ENCODE results near the gene APOBEC3C.

DNA sequence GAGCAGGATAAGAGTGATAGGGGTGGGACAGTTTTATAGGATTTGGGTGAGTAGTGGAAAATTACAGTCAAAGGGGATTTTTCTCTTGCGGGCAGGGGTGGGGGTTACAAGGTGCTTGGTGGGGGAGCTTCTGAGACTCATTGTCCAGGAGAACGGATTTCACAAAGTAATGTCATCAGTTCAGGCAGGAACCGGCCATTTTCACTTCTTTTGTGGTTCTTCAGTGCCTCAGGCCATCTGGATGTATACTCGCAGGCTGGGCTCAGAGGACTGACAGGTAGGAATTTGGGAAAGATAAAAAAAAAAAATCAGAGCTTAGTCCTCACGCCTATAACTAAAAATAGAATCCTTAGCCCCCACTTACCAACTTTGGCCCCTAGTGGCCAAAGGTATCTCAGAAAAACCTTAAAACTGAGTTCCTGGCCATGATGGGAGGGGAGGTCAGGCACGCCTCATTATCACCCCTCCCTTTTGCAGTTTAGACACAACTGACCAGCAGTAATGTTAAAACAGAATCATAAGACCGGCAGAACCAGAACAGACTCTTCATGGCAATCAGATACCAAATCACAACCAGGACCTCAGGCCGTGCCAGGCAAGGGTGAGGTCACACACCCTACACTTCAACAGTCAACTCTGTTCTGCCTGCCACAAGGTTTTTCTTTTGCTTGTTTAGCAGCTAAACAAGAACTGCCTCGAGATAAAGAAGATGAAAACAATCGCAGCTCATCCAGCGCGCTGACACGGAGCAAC is 54.2 kb downstream of the APOBEC3C start:
- TF ChIP-seq, protein P1, sequence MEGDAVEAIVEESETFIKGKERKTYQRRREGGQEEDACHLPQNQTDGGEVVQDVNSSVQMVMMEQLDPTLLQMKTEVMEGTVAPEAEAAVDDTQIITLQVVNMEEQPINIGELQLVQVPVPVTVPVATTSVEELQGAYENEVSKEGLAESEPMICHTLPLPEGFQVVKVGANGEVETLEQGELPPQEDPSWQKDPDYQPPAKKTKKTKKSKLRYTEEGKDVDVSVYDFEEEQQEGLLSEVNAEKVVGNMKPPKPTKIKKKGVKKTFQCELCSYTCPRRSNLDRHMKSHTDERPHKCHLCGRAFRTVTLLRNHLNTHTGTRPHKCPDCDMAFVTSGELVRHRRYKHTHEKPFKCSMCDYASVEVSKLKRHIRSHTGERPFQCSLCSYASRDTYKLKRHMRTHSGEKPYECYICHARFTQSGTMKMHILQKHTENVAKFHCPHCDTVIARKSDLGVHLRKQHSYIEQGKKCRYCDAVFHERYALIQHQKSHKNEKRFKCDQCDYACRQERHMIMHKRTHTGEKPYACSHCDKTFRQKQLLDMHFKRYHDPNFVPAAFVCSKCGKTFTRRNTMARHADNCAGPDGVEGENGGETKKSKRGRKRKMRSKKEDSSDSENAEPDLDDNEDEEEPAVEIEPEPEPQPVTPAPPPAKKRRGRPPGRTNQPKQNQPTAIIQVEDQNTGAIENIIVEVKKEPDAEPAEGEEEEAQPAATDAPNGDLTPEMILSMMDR (conservative IDR thresholded peaks at IDR 0.05 in 1 of 2, IDR thresholded peaks at IDR 0.05 in 1 of 2; ENCODE audit: low read depth in 1 of 2, low read length in 2 of 2), result no peak
- no peak for TF ChIP-seq EZH2 (IDR thresholded peaks at IDR 0.05; ENCODE audit: low read length, missing control alignments)
